SK-N-SH treated with all-trans-retinoic acid at 6 μM for 48 hours (cell line): ENCODE measurements around the gene PLA2G6.

Source experiments
- ATAC-seq: fragments of 200-7000 bp; cut with Tn5 transposase; 3 replicates; pipeline ENCODE4 v1.9.1; 2020; ENCODE audit warnings: mild to moderate bottlenecking, moderate library complexity
- ARNTL ChIP-seq: fragments of 450-650 bp; formaldehyde crosslinking; IDR thresholded peaks from 2 replicates; pipeline ENCODE4 v1.5.0; 2020; ENCODE audit warnings: low read depth, mild to moderate bottlenecking, moderate library complexity, borderline replicate concordance
- BACH2 ChIP-seq: fragments of 250-450 bp; sonication (Bioruptor Pico); IDR thresholded peaks from 2 replicates; pipeline ENCODE4 v1.9.0; 2021; ENCODE audit warnings: mild to moderate bottlenecking, borderline replicate concordance
- CREB5 ChIP-seq: fragments of 250-450 bp; sonication (Bioruptor Pico); IDR thresholded peaks from 2 replicates; pipeline ENCODE4 v1.5.1; 2020; ENCODE audit warnings: low read depth, mild to moderate bottlenecking, moderate library complexity
- CSDC2 ChIP-seq: fragments of 250-450 bp; sonication (Bioruptor Pico); IDR thresholded peaks from 2 replicates; pipeline ENCODE4 v1.5.0; 2020; ENCODE audit warnings: mild to moderate bottlenecking, moderate library complexity
- CSRNP3 ChIP-seq: fragments of 250-450 bp; sonication (Bioruptor Pico); IDR thresholded peaks from 2 replicates; pipeline ENCODE4 v1.5.1; 2021; ENCODE audit warnings: mild to moderate bottlenecking, moderate library complexity
- ESRRG ChIP-seq: fragments of 250-450 bp; sonication (Bioruptor Pico); IDR thresholded peaks from 2 replicates; pipeline ENCODE4 v1.6.1; 2021; ENCODE audit warnings: mild to moderate bottlenecking
- GLIS3 ChIP-seq: fragments of 250-450 bp; sonication (Bioruptor Pico); IDR thresholded peaks from 2 replicates; pipeline ENCODE4 v1.5.0; 2020; ENCODE audit warnings: mild to moderate bottlenecking, moderate library complexity
- ISL1 ChIP-seq: fragments of 250-450 bp; sonication (Bioruptor Pico); IDR thresholded peaks from 2 replicates; pipeline ENCODE4 v2.1.2; 2022; ENCODE audit warnings: mild to moderate bottlenecking, moderate library complexity
- OSR1 ChIP-seq: fragments of 250-450 bp; sonication (Bioruptor Pico); IDR thresholded peaks from 2 replicates; pipeline ENCODE4 v1.8.0; 2022; ENCODE audit warnings: moderate library complexity, mild to moderate bottlenecking, inconsistent platforms
- PATZ1 ChIP-seq: fragments of 250-450 bp; sonication (Bioruptor Pico); IDR thresholded peaks from 2 replicates; pipeline ENCODE4 v1.8.0; 2020; ENCODE audit warnings: mild to moderate bottlenecking, moderate library complexity, borderline replicate concordance
- POU6F1 ChIP-seq: fragments of 250-450 bp; sonication (Bioruptor Pico); IDR thresholded peaks from 2 replicates; pipeline ENCODE4 v1.8.0; 2021; ENCODE audit warnings: low read depth, mild to moderate bottlenecking, moderate library complexity, borderline replicate concordance
- PPARA ChIP-seq: fragments of 250-450 bp; sonication (Bioruptor Pico); IDR thresholded peaks from 2 replicates; pipeline ENCODE4 v1.5.0; 2020; ENCODE audit warnings: mild to moderate bottlenecking, borderline replicate concordance
- RARB ChIP-seq: fragments of 250-450 bp; sonication (Bioruptor Pico); IDR thresholded peaks from 2 replicates; pipeline ENCODE4 v1.8.0; 2021; ENCODE audit warnings: mild to moderate bottlenecking, moderate library complexity
- SNAI2 ChIP-seq: fragments of 250-450 bp; sonication (Bioruptor Pico); IDR thresholded peaks from 2 replicates; pipeline ENCODE4 v1.5.0; 2020; ENCODE audit warnings: mild to moderate bottlenecking, moderate library complexity
- TCF4 ChIP-seq: fragments of 250-450 bp; sonication (Bioruptor Pico); IDR thresholded peaks from 2 replicates; pipeline ENCODE4 v1.8.0; 2021; ENCODE audit warnings: mild to moderate bottlenecking, moderate library complexity, borderline replicate concordance
- TOX ChIP-seq: fragments of 250-450 bp; sonication (Bioruptor Pico); IDR thresholded peaks from 2 replicates; pipeline ENCODE4 v1.8.0; 2021; ENCODE audit warnings: mild to moderate bottlenecking, moderate library complexity, borderline replicate concordance
- ZC3H10 ChIP-seq: fragments of 250-450 bp; sonication (Bioruptor Pico); IDR thresholded peaks from 2 replicates; pipeline ENCODE4 v1.5.1; 2021; ENCODE audit warnings: mild to moderate bottlenecking, moderate library complexity
- ZFP3 ChIP-seq: fragments of 250-450 bp; sonication (Bioruptor Pico); IDR thresholded peaks from 2 replicates; pipeline ENCODE4 v1.5.0; 2020; ENCODE audit warnings: mild to moderate bottlenecking, moderate library complexity
- ZFP30 ChIP-seq: fragments of 450-650 bp; formaldehyde crosslinking; IDR thresholded peaks from 2 replicates; pipeline ENCODE4 v1.5.0; 2022; ENCODE audit warnings: mild to moderate bottlenecking, moderate library complexity
- ZNF70 ChIP-seq: fragments of 450-650 bp; formaldehyde crosslinking; IDR thresholded peaks from 2 replicates; pipeline ENCODE4 v1.5.0; 2020; ENCODE audit warnings: mild to moderate bottlenecking, moderate library complexity
- ZNF8 ChIP-seq: fragments of 450-650 bp; formaldehyde crosslinking; IDR thresholded peaks from 2 replicates; pipeline ENCODE4 v1.5.0; 2020; ENCODE audit warnings: mild to moderate bottlenecking, moderate library complexity

Gene PLA2G6

GRCh38 chr22:38136607-38137006 lies 45.0 kb downstream of the PLA2G6 start:
- no peak for ATAC-seq
- TF ChIP-seq ZFP30 (no peak), ZNF70 (no peak), SNAI2 (CRISPR knock-in tag) (no peak), PATZ1 (no peak), PPARA (CRISPR knock-in tag) (no peak), CSDC2 (CRISPR knock-in tag) (no peak)

- TF ChIP-seq TCF4 (CRISPR knock-in tag) (no peak), CSRNP3 (CRISPR knock-in tag) (no peak), SNAI2 (CRISPR knock-in tag) (no peak), ZFP3 (CRISPR knock-in tag) (no peak), CSDC2 (CRISPR knock-in tag) (no peak), ISL1 (CRISPR knock-in tag) (no peak), TOX (no peak), PPARA (CRISPR knock-in tag) (no peak), CREB5 (CRISPR knock-in tag) (no peak), ZNF8 (no peak)
- peak; percentile 76 for ATAC-seq
These were observed 46.4 kb downstream of the PLA2G6 start for GRCh38 chr22:38135133-38135706.

GRCh38 chr22:38133331-38133730 lies 48.3 kb downstream of the PLA2G6 start:
- no peak for TF ChIP-seq GLIS3 (CRISPR knock-in tag)
- no peak for TF ChIP-seq BACH2 (CRISPR knock-in tag)
- no peak for TF ChIP-seq CSDC2 (CRISPR knock-in tag)
- no peak for TF ChIP-seq ZFP3 (CRISPR knock-in tag)
- TF ChIP-seq OSR1 (CRISPR knock-in tag), result no peak
- no peak for TF ChIP-seq ZNF8
- TF ChIP-seq POU6F1 (CRISPR knock-in tag), result no peak
- no peak for TF ChIP-seq RARB
- no peak for TF ChIP-seq SNAI2 (CRISPR knock-in tag)
- no peak for TF ChIP-seq ZNF70
- no peak for TF ChIP-seq ZC3H10 (CRISPR knock-in tag)
- no peak for TF ChIP-seq ARNTL (CRISPR knock-in tag)
- no peak for TF ChIP-seq ESRRG (CRISPR knock-in tag)
- TF ChIP-seq CSRNP3 (CRISPR knock-in tag), result no peak
- ATAC-seq, result no peak

GRCh38 chr22:38132794-38133193 lies 48.8 kb downstream of the PLA2G6 start:
- TF ChIP-seq CREB5 (CRISPR knock-in tag), result no peak
- no peak for ATAC-seq
